Measurements from ENCODE around the gene RNF135. TPM values are rescaled to one million over a fixed set of nuclear protein-coding genes. Genes with fewer than 3 reads are reported as not detected.
"Not testable (repeated sequence)": the region's sequence is repeated elsewhere in the genome, so short reads cannot be mapped to it uniquely, and the experiment has no call there.

Gene RNF135
- total and polyA plus RNA-seq, 2 of the 4 experiments (the other 2 are of a cell fraction), result 5.9 to 9.0 TPM

DNA sequence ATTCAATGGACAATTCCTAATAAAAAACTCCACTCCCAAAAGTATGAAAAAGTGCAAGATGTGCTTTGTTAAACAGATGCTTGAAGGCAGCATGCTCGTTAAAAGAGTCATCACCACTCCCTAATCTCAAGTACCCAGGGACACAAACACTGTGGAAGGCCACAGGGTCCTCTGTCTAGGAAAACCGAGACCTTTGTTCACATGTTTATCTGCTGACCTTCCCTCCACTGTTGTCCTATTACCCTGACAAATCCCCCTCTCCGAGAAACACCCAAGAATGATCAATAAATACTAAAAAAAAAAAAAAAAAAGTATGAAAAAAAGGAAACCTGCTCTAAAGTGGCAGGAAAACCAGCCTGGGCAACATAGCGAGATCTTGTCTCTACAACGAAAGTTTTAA is 64.8 kb downstream of the RNF135 start:
- POLR2A ChIA-PET (ENCODE audit: unreplicated experiment), result interaction anchor here (0.7 kb wide), 1 partner anchor 59 kb away, joined by 6 read pairs; no protein-coding TSS in a partner anchor
- H3K14ac ChIP-seq (replicated peaks; ENCODE audit: low read depth, low read length); H3K27me3 ChIP-seq (ENCODE audit: control insufficient read depth, insufficient read depth, low read length); H3K79me1 ChIP-seq (ENCODE audit: low read depth in 1 of 2, low read length in 2 of 2); H3K56ac ChIP-seq (ENCODE audit: extremely low read depth, insufficient read depth, low read length); dilution Hi-C loops (cut with HindIII; ENCODE audit: low sequenced_read_pairs, unreplicated experiment); H2BK20ac ChIP-seq (ENCODE audit: low read depth, low read length); H3K4ac ChIP-seq (ENCODE audit: low read depth, low read length); H2AK5ac ChIP-seq (ENCODE audit: low read depth, low read length); H3K27ac ChIP-seq (ENCODE audit: insufficient read depth, low read length); H2BK120ac ChIP-seq (ENCODE audit: low read depth, low read length); BruUV-seq (replicated peaks); H3K4me1 ChIP-seq (ENCODE audit: control insufficient read depth, insufficient read depth, low read length); H3K18ac ChIP-seq (ENCODE audit: low read depth, low read length); ATAC-seq (ENCODE audit: low read depth); H4K20me1 ChIP-seq (ENCODE audit: insufficient read depth, low read length); H4K8ac ChIP-seq (ENCODE audit: low read depth in 2 of 2, low read length in 2 of 2); H2BK15ac ChIP-seq (ENCODE audit: low read depth, low read length); H3K36me3 ChIP-seq (ENCODE audit: control insufficient read depth, insufficient read depth, low read length); H4K91ac ChIP-seq (ENCODE audit: insufficient read depth, low read depth, low read length); H3K9me1 ChIP-seq (ENCODE audit: insufficient read depth, low read length); DNase-seq; intact Hi-C loops (cut with micrococcal nuclease); H3K9ac ChIP-seq (ENCODE audit: low read depth, low read length); H3K9me3 ChIP-seq (ENCODE audit: control insufficient read depth, insufficient read depth, low read length); H3K4me3 ChIP-seq (ENCODE audit: insufficient read depth, low read depth, low read length); H3K23ac ChIP-seq (ENCODE audit: low read depth, low read length); H2BK5ac ChIP-seq (ENCODE audit: low read depth, low read length, poor library complexity, severe bottlenecking); H2AK9ac ChIP-seq (replicated peaks; ENCODE audit: low read depth, low read length, poor library complexity); in situ Hi-C loops (cut with MboI; ENCODE audit: low sequenced_read_pairs); H3K4me2 ChIP-seq (ENCODE audit: low read depth, low read length); H4K5ac ChIP-seq (ENCODE audit: low read depth, low read length); H2AFZ ChIP-seq (replicated peaks; ENCODE audit: low read length, poor library complexity): not testable (repeated sequence)
- WGBS, 2 experiments (ENCODE audit: extremely low coverage in 2 of 2, insufficient read length in 1 of 2), result 60% methylated on average over 1 of the region's 5 CpGs; no CpG with 5 or more reads in 1 of the 2 experiments
- CTCF ChIA-PET, result interaction anchor here (0.6 kb wide), 1 partner anchor 23 kb away, joined by 4 read pairs; no protein-coding TSS in a partner anchor

GRCh38 chr17:31040837-31041236 is 70.0 kb downstream of the RNF135 start:
- H2BK5ac ChIP-seq (ENCODE audit: low read depth, low read length, poor library complexity, severe bottlenecking); H3K4me2 ChIP-seq (ENCODE audit: low read depth, low read length); H3K14ac ChIP-seq (replicated peaks; ENCODE audit: low read depth, low read length); ATAC-seq (ENCODE audit: low read depth); H2AK5ac ChIP-seq (ENCODE audit: low read depth, low read length); intact Hi-C loops (cut with micrococcal nuclease); H3K27ac ChIP-seq (ENCODE audit: insufficient read depth, low read length); H3K56ac ChIP-seq (ENCODE audit: extremely low read depth, insufficient read depth, low read length); H4K8ac ChIP-seq (ENCODE audit: low read depth in 2 of 2, low read length in 2 of 2); CTCF ChIA-PET; H3K36me3 ChIP-seq (ENCODE audit: control insufficient read depth, insufficient read depth, low read length); H3K18ac ChIP-seq (ENCODE audit: low read depth, low read length); H2AFZ ChIP-seq (replicated peaks; ENCODE audit: low read length, poor library complexity); H2AK9ac ChIP-seq (replicated peaks; ENCODE audit: low read depth, low read length, poor library complexity); H3K9ac ChIP-seq (ENCODE audit: low read depth, low read length); H3K79me1 ChIP-seq (ENCODE audit: low read depth in 1 of 2, low read length in 2 of 2); H3K23ac ChIP-seq (ENCODE audit: low read depth, low read length); BruUV-seq (replicated peaks); DNase-seq; H3K27me3 ChIP-seq (ENCODE audit: control insufficient read depth, insufficient read depth, low read length); dilution Hi-C loops (cut with HindIII; ENCODE audit: low sequenced_read_pairs, unreplicated experiment); H4K5ac ChIP-seq (ENCODE audit: low read depth, low read length); POLR2A ChIA-PET (ENCODE audit: unreplicated experiment); H2BK120ac ChIP-seq (ENCODE audit: low read depth, low read length); H3K4me1 ChIP-seq (ENCODE audit: control insufficient read depth, insufficient read depth, low read length); H3K4ac ChIP-seq (ENCODE audit: low read depth, low read length); H3K4me3 ChIP-seq (ENCODE audit: insufficient read depth, low read depth, low read length); H4K91ac ChIP-seq (ENCODE audit: insufficient read depth, low read depth, low read length); H2BK20ac ChIP-seq (ENCODE audit: low read depth, low read length); in situ Hi-C loops (cut with MboI; ENCODE audit: low sequenced_read_pairs); H3K9me3 ChIP-seq (ENCODE audit: control insufficient read depth, insufficient read depth, low read length); H2BK15ac ChIP-seq (ENCODE audit: low read depth, low read length); H4K20me1 ChIP-seq (ENCODE audit: insufficient read depth, low read length); H3K9me1 ChIP-seq (ENCODE audit: insufficient read depth, low read length): not testable (repeated sequence)
- WGBS, 2 experiments (ENCODE audit: extremely low coverage in 2 of 2, insufficient read length in 1 of 2), result no CpG with 5 or more reads among the region's 7 CpGs

Measured in IMR-90 (cell line).